ENCODE results near the gene CST11.

Gene CST11

DNA sequence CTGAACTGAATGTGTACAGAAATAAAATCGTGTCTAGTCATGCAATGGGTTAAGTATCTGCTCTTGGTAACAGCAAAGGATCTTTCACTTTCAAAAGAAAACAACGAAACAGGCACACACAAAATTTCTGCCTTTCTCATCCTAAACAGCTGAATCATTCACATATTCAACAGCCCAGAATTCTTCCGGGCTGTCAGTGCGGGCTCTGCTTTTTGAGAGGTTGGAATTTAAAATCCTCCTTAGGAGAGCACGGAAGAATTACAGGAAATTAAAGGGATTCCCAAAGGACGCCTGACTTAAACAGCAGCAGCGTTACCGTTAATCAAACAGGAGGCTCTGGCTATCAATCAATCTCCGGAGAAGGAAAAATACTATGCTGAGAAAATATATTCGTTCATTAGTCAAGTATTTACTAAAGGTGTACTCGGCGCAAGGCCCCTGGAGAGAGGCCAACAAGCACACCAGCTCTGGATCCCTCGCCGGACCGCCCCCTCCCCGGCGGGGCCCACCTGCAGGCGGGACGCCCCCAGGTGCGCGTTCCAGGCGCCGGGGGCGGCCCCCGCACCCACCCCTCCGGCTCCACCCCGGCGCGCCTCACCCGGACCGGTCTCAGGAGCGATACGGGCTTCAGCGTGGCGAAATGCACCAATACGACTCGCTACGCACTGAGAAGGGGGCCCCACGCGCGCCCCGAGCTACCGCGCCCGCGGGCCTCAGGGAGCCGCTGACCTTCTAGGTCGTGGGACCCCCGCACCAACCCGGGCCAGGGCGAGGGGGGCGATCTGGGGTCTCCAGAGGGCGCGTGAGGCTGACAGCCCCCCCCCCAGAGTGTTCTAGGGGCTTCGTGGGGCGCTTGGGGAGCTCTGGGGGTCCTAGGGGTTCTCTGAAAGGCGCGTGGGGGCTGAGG lies 32.4 kb downstream of the CST11 start:
- no peak for DNase-seq

DNA sequence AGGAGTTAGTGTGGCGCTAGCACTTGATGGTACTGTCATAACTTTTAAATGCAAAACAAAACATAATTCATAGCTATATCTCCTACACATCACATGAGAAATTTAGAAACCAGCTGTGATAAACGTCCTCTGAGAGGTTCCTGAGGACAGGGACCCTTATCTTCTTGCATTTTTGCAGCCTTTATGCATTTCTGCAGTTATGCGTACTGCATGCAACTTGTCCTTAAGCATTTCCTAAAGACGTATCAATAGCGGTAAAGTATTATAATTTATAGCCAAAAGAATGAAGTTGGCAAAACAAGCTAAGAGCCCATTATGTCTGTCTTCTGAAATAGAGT lies 33.0 kb downstream of the CST11 start:
- DNase-seq = no peak

DNA sequence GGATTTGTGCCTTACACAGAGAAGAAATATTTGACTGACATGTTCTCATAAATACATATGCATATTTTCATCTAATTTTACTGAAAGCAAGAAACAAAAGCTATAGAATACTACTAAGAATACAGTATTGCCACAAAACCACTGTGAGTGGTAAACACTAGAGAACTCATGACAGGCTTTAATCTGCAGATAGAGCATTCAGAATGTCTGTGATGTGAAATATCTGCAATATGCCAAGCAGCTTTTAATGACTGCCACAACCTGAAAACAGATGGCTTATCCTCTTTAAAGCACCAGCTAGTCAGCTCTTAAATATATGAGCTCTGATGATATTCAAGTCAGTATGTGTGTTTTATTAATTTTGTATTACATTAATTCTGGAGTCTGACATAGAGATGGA lies 34.8 kb downstream of the CST11 start:
- DNase-seq = no peak

GRCh38 chr20:23415959-23416583 lies 36.6 kb downstream of the CST11 start:
- no peak for DNase-seq

DNA sequence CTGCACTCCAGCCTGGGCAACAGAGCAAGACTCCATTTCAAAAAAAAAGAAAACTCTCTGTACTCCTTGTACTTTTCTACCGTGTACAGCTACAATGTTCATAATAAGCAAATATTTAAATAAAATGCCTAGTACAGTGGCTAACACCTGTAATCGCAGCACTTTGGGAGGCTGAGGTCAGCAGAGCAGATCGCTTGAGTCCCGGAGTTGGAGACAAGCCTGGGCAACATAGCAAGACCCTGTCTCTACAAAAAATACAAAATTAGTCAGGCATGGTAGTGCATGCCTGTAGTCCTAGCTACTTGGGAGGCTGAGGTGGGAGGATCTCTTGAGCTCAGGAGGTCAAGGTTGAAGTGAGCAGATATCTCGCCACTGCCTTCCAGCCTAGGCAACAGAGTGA lies 37.1 kb downstream of the CST11 start:
- no peak for DNase-seq

DNA sequence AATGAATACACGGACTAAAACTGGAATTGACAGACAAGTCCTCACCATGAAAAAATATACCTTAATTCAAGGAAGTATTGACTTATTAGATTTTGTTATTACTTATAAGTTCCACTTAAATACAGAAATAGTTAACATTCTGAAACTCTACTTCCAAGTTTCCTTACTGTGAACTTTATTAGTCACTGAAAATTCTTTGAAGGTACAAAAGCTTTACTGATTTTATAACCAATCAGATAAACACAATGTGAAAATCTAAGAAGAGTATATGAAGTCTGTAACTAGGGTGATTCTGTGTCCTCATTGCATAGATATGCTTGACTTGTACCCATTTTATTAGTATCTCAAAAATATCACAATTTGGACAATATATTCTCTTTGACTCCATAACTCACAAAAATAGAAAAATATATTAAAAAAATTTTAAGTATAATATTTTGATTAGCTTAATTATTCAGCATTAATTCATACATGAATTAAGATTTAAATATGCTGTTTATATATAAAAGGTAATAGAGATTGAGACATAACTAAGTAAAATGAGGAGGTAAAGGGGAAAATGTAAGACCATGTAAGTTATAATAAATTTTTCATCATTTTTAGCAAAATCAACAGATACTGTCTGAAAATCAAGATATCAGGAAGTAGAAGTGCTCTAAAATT lies 38.0 kb downstream of the CST11 start:
- no peak for DNase-seq

- no peak for DNase-seq
Measured at GRCh38 chr20:23413862-23414422, 38.7 kb downstream of the CST11 start.

- DNase-seq = no peak
Measured at GRCh38 chr20:23412026-23412425, 40.6 kb downstream of the CST11 start.

DNA sequence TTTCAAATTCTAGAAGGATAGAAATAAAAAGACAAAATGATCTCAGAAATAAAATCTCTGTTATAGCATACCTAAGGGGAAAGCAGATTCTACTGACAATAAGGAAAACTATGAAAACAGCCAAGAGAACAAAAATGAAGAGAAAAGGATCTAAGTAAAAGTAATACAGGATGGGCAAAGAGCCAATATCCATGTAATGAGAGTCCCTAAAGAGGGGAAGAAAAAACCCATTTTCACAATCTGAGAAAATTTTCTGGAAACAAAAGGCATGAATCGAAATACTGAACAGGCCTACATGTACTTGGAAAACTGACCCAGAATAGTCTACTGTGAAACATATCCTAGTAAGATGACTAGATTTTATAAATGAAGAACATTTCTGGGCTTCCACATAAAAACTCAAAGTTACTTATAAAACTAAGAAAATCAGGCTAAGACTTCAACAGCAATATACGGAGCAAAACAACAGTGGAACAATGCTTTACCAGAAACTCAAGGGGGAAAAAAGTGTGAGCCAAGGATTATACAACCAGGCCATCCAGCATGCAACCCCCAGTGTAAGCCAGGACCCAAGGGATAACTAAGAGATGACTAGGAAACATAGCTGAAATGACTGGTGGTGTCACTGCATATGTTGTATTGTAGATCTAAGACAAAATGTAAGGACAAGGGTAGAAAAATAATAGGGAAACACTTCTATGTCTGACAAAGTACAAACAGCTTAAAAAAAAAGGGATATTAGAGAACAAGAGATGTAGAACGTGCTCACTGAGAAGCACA lies 41.6 kb downstream of the CST11 start:
- no peak for DNase-seq

DNA sequence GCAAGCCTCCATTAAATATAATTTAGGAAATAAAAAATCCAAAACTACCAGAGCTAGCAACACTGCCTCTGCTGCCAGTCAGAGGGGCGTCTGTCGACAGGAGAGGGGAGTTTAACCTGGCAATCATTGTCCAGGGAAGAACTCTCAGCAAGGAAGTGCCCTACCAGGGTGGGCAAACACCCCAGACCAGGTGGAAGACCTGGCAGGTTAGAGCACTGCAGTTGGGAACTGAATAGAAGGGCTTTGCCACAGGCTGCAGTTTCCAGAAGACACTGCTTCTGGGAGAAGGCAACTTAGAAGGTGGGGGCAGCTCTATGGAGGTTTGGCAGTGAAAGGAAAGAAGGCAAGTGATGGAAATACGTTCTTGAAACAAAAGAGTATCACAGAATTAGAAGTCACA lies 42.9 kb downstream of the CST11 start:
- DNase-seq = no peak

DNA sequence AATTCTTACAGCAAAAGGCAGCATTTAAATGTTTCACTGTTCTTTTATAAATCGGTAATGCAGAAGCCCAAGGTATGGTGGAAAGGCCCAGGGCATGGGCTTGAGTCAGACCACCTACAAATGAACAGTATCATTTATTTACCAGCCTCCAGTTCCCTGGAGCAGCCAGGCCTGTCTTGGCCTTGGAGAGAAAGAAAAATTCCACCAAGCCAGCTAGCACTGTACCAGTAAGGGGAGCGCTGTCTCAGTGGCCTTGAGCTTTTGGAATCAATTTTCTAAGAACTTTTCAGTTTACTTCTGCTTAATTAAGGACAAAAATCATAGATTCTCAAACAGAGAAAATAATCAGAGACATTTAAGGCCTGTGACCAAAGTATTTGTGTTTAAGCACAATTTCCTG lies 43.7 kb downstream of the CST11 start:
- no peak for DNase-seq

DNA sequence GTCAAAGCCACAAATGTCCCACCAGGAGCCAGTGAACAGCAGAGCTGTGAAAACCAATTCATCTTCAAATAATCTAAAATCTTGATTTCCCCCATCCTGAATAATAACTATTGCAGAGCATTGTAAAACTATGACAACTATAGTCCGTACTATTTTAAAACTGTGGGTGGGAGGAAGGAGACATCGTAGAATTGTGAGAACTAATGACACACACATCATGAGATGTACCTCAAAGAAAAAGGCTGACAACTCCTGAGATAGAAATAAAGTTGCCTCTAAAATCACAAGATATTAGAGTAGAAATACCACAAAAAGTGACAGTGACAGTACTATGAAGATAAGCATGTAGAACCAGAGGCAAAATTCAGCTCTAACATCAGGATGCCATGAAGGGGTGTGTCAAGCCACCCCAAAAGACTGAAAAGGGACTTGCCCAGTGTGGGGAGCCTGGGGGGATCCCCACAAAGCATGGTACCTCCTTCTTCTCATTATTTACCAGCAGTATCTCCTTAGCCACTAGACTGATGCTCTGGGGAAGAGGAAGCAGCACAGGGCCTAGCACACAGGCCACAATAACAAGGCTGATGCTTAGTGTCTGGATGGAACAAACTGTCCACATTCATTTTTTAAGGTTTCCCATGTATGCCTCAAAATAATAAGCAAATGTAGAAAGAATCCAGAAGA lies 44.8 kb downstream of the CST11 start:
- no peak for DNase-seq

DNA sequence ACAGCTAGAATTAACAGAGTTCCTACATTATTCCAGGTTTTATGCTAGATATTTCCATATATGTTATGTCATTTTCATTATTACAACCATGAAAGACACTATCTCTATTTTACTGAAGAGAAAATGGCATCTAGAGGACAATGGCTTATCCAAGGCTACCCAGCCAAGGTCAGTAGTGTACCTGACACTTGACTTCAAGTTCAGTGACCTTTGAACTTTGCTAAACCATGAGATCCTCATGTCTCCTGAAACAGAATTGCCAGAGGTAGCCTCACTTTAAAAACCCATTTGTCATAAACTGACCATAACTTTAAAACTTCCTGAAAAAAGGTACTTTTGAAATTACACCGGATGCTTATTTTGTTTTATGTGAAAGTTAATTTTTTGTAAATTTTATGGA lies 45.8 kb downstream of the CST11 start:
- no peak for DNase-seq

DNA sequence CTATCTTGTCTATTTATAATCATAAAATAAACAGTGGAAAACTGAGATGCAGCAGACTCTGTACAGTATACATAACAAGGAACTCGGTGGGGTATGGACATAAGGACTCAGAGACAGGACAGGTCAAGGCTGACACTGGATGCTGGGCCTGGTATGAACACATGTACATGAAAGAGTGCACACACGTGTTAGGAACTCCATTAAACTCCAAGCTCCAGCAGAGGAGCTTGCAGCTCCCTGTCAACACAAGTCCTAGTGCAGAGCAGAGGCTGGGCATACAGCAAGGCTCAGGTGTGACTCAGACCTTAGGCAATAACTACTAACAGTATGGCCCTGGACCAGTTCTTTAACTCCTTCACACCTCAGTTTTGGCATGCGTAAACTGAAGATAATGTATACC lies 48.5 kb downstream of the CST11 start:
- no peak for DNase-seq

- no peak for DNase-seq
Measured at GRCh38 chr20:23403751-23404150, 48.9 kb downstream of the CST11 start.

- DNase-seq = no peak
Measured at GRCh38 chr20:23401051-23401450, 51.6 kb downstream of the CST11 start.
